Measurements from ENCODE around the gene PTK6. TPM values are rescaled to one million over a fixed set of nuclear protein-coding genes. Genes with fewer than 3 reads are reported as not detected.

PTK6 gene
- total and polyA plus RNA-seq, 2 of the 13 experiments (the other 11 are each of a cell fraction or from before 2014, with no cell fraction given) = 0.08 TPM; not detected in 1

- TF ChIP-seq ZFP37 (CRISPR knock-in tag; IDR thresholded peaks at IDR 0.05; ENCODE audit: borderline replicate concordance) (no peak; the same call in 1 of the 2 replicates), SP1 (IDR thresholded peaks at IDR 0.05) (no peak), SP1 (CRISPR knock-in tag; IDR thresholded peaks at IDR 0.05) (no peak), ZNF12 (CRISPR knock-in tag; IDR thresholded peaks at IDR 0.05) (no peak), TCF7 (IDR thresholded peaks at IDR 0.05; ENCODE audit: low read depth) (no peak), SRF (IDR thresholded peaks at IDR 0.05; ENCODE audit: low read depth, low read length) (no peak), ARNTL (CRISPR knock-in tag; IDR thresholded peaks at IDR 0.05) (no peak), CTCF (CRISPR knock-in tag; IDR thresholded peaks at IDR 0.05) (no peak), NAIF1 (CRISPR knock-in tag; IDR thresholded peaks at IDR 0.05; ENCODE audit: borderline replicate concordance) (no peak), SRSF9 (IDR thresholded peaks at IDR 0.05; ENCODE audit: borderline replicate concordance, insufficient read depth, low read depth, low read length, poor library complexity, severe bottlenecking) (no peak), ZNF572 (CRISPR knock-in tag; IDR thresholded peaks at IDR 0.05) (peak; percentile 87; the same call in 1 of the 2 replicates), CHCHD3 (CRISPR knock-in tag; IDR thresholded peaks at IDR 0.05) (no peak), PHF20 (CRISPR knock-in tag; IDR thresholded peaks at IDR 0.05) (0 out of 2 replicates have a peak, but pooled peaks have one; percentile 20), TFDP1 (CRISPR knock-in tag; IDR thresholded peaks at IDR 0.05; ENCODE audit: borderline replicate concordance) (0 out of 2 replicates have a peak, but pooled peaks have one; percentile 40), AKAP8 (CRISPR knock-in tag; IDR thresholded peaks at IDR 0.05) (no peak), HMGXB4 (CRISPR knock-in tag; IDR thresholded peaks at IDR 0.05; ENCODE audit: borderline replicate concordance in 1 of 2, low read depth in 1 of 2) (peak in 1 of 2 experiments; percentile 79; a peak in 2 of 4 replicates), GLI4 (CRISPR knock-in tag; IDR thresholded peaks at IDR 0.05; ENCODE audit: borderline replicate concordance) (no peak), ZNF562 (CRISPR knock-in tag; IDR thresholded peaks at IDR 0.05; ENCODE audit: borderline replicate concordance) (no peak), ZNF235 (CRISPR knock-in tag; IDR thresholded peaks at IDR 0.05; ENCODE audit: borderline replicate concordance) (no peak), ZSCAN22 (CRISPR knock-in tag; IDR thresholded peaks at IDR 0.05) (no peak), KLF13 (CRISPR knock-in tag; IDR thresholded peaks at IDR 0.05) (no peak), SMYD3 (CRISPR knock-in tag; IDR thresholded peaks at IDR 0.05) (no peak), ZFP36 (IDR thresholded peaks at IDR 0.05; ENCODE audit: borderline replicate concordance, low read depth, low read length, partially characterized antibody) (no peak), STAG1 (CRISPR knock-in tag; IDR thresholded peaks at IDR 0.05) (no peak; the same call in 1 of the 2 replicates), PAF1 (CRISPR knock-in tag; IDR thresholded peaks at IDR 0.05) (no peak)
These were observed 40.2 kb upstream of the PTK6 start (continued) for GRCh38 chr20:63577317-63577894.

All from HepG2 (cell line).